Iris pigment epithelial cell (primary cell): ENCODE measurements around the gene FAM234B.

Experiments
- DNase-seq: peaks from one replicate; pipeline ENCODE4 v3.0.0-alpha.2; 2011; ENCODE audit warnings: low read depth

The FAM234B gene, protein sequence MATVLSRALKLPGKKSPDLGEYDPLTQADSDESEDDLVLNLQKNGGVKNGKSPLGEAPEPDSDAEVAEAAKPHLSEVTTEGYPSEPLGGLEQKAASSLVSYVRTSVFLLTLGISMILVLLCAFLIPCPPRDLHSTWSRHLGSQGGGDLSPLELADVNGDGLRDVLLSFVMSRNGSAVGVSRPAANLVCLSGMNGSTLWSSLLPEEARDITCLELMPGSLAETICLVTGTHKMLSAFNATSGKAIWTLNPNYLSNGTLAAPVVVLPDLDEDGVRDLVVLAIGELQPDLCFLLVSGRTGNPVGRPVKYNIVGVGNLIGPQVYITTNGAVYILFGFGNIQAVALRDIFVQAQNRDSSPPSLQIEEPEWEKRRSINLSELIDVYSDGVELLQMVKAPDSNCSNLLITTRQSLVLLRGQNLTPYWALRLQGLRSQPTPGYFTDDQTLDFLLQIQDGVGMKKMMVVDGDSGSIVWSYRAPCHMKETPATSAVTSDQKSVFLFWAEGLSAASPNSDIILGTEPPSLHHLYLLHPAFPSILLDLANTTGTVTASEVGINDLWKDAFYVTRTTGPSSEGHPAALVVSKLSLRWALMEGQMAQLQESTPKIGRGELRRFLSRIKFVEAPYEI

DNA sequence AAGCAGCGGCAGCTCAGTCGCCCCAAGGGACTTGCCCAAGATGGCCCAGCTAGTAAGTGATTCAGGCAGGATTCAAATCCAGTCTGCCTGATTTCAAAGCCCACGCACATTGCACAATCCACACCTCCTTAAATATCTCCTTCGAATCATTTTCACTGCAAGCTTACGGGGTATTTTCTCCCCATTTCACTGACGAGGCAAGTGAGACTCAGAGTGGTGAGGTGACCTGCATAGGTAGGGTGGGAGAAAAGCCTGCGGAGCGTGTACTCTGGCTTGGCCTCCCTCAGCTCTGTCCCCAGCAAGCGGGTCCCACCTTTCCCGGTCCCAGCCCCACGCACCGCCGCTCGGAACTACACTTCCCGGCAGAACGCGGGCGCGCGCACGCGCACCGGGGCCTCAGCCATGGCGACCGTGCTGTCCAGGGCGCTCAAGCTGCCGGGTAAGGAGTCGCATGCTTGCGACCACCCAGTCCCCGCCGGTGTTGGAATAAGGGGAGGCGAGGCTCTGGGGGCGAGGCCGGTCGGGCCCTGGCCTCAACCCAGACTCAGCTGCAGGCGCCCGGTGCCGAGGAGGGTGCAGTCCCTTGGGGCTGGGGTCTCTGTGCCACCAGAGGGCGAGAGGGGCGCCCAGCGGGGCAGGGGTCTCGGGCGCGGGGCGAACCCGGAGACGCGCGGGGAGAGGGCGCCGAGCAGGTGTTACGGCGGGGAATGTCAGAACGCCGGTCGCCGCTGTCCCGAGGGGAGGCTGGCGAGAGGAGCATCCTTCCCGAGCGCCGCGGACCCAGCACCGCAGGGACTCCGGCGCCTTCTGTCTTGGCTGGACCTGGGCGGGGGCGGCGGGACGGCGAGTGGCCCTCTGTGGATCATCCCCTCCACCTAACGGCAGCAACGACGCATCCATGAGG lies at the start of gene FAM234B:
TSS of gene FAM234B (plus strand) at position 380 of the 904 bp plus-strand sequence. CDS start at position 403, 23 bp downstream.
- peak; percentile 75 for DNase-seq

DNA sequence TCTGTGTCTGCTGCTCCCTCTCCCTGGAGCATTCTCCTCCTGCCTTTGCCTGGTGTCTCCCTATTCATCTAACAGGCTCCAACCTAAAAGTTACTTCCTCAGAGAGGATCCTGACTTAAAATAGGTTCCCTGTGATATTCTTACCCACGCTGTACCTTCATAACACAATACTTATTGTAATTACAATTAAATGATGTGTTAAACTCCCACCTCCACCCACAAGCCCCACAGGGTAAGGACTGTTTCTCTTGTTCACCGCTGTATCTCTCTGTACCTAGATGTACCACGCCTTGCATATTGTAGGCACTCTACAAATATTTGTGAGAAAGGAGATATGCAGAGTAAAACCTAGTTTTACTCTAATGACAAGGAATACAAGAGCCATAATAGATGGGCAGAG lies 49.1 kb upstream of the FAM234B start:
- DNase-seq, result no peak

DNA sequence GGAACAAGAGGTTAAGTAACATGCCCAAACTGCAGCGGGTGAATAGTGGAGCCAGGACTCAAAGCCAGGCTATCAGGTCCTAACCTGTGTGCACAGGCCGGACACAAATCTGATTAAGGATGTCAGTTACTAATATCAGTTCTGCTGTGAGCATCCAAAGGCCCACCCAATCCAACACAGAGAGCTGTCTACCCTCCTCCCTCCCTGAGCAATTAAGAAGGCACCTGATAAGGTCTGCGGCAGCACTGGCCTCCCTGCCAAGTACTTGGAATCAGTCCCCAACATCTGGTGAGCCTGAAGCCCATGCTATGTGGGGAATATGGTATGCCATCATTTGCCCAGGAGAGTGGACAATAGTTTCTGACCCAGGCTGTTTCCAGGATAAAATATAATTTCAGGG lies 48.0 kb upstream of the FAM234B start:
- no peak for DNase-seq

DNA sequence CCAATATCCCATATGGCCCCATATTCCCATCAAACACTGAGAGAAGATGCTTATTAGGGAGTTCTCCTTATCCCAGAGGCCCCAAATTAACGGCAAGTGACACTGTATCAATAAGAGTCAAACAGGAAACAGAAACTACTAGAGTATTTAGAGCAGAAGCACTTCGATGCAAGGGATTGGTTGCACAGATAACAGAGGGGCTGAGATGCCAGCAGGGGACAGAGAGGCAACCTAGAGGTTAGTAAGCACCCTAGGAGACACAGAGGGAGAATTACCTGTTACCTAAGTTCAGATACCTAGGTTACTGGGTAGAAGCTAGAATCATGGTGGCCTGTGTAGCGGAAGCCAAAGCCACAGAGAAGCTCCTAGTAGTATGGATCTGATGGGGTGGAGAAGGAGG lies 47.0 kb upstream of the FAM234B start:
- DNase-seq, result no peak

DNA sequence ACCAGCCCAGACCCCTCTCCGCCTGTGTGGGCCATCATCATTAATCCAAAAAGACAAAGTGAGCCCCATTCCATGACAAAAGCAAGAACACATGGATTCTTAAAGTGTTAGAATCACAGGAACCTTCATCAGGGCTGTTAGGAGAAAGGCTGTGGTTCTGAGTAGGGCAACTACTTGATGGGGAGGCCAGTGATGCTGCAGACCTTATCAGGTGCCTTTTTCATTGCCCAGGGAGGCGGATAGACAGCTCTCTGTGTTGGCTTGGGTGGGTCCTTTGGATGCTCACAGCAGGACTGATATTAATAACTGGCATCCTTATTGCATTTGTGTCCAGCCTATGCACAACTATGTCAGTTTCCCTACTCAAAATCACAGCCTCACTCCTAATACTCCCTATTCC lies 46.4 kb upstream of the FAM234B start:
- DNase-seq, result no peak

DNA sequence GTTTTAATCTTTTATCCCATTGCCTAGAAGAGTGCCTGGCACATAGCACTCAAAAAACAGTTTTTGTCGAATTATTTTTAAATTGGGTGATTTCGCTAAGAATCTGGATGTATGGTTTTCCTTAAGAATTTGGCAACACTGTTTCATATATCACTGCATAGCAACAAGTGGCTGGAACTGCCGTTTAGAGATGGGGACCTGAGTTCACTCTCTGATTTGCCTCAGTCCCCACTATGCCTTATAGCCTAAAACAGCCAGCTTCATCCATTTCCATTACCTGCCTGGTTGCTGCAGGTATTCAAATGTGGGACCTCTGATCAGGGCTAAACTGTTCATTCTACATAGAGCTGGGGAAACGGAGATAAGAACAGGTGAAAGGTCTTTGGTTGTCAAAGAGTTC lies 45.9 kb upstream of the FAM234B start:
- DNase-seq, result no peak

DNA sequence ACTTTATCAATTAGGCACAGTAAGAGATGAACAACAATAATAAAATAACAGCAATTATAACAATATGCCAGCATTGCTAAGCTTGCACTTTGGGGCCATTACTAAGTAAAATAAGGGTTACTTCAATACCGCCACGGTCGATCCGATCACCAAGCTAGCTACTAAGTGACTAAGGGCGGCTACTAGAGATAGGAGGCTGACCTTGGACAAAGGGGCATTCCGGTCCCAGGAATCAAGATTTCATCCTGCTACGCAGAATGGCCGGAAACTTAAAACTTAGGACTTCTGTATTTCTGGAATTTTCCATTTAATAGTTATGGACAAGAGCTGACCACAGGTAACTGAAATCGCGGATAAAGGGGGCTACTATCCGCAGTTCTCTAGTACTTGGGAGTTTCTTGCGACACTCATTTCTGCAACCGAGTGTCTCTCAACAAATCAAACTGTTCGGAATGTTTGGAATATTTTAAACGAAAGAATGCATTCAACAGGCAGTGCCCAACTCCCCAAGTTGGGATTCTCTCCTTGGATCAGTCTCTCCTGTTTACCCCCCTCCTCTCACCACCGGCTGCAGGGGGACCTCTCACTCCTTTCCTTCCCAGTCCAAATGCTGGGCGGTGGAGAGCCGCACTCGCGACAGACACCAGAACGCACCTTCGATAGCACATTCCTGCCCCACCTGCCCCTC lies 44.8 kb upstream of the FAM234B start:
- no peak for DNase-seq

DNA sequence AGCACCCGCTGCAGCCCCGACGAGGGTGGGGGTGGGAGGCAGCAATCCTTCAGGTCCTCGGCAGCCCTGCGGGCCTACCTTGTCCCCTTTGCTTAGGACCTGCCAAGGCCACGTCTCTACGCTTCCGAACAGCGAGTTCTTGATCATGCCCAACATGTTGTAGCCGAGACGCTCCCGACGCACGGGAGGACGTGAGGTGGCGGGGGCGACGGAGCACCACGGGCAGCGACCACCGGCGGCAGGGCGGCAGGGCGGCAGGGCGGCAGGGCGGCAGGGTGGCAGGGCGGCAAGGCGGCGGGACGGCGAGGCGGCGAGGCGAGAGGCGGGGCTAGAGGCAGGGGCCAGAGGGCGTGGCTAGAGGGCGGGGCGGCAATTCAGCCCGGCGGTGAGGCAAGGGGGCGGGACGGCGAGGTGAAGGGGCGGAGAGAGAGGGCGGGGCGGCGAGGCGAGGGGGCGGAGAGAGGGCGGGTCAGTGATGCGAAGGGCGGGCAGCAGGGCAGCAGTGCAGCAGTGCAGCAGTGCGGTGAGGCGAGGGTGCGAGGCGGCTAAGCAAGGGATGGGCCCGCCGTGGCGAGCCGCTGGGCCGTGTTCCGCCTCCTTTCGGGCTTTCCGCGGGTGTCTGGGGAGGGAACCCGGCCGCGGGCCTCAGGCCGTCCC lies 44.1 kb upstream of the FAM234B start, which contains the start of gene HEBP1:
TSS of gene HEBP1 (minus strand) at position 307 of the 657 bp plus-strand sequence. CDS start at position 156, 151 bp downstream.
- peak; percentile 91 for DNase-seq

DNA sequence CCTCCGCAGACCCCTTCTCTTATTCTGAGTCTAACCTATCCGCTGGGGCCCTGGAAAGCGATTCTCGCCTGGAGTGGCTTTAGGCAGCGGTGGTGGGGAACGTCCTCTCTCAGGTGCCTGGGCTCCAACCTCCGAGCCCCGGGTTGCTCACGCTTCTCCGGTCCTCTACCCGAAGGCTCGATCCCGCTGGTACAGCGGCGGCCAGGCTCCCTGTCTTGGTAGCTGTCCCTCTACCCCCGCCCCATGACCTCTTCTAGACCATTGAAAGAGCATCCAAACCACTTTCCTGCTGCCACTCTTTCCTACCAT lies 43.6 kb upstream of the FAM234B start:
- peak; percentile 25 for DNase-seq

DNA sequence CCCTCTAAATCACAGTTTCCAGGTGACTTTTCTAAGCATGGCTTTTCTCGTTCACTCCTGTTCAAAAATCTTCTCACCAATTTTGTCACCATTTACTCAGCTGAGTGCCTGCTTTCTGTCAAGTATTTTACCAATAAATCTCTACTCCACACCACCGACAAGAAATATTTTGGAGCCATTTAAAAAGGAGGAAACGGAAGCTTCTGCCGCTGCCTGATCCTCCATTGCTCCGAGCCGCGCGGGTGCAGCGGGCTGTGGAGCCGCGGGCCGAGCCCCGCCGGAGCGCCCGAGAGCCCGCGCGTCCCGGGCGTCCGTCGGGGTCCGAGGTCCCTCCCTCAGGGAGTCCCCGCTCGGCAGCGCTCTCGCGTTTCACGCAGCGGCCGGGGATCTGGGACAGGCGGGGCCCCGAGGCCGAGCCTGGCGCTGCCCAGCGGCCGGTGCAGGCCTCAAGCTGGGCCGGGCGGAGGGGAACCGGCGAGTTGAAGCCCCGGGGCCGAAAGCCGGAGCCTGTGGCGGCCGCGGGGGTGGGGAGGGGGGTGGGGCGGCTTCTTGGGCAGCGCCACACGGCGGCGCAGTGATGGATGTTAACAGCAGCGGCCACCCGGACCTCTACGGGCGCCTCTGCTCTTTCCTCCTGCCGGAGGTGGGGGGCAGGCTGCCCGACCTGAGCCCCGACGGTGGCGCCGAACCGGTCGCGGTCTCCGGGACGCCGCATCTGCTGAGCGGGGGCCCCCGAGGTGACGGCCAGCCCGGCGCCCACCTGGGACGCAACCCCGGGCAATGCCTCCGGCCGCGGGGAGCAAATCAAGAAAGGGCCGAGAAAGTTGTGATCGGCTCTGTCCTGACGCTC lies 43.0 kb upstream of the FAM234B start:
- DNase-seq, result peak; percentile 59

DNA sequence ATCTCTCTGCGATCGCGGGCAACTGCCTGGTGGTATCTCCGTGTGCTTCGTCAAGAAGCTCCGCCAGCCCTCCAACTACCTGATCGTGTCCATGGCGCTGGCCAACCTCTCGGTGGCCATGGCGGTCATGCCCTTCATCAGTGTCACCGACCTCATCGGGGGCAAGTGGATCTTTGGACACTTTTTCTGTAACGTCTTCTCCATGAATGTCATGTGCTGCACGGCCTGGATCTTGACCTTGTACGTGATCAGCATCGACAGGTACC lies 42.5 kb upstream of the FAM234B start:
- DNase-seq, result no peak

DNA sequence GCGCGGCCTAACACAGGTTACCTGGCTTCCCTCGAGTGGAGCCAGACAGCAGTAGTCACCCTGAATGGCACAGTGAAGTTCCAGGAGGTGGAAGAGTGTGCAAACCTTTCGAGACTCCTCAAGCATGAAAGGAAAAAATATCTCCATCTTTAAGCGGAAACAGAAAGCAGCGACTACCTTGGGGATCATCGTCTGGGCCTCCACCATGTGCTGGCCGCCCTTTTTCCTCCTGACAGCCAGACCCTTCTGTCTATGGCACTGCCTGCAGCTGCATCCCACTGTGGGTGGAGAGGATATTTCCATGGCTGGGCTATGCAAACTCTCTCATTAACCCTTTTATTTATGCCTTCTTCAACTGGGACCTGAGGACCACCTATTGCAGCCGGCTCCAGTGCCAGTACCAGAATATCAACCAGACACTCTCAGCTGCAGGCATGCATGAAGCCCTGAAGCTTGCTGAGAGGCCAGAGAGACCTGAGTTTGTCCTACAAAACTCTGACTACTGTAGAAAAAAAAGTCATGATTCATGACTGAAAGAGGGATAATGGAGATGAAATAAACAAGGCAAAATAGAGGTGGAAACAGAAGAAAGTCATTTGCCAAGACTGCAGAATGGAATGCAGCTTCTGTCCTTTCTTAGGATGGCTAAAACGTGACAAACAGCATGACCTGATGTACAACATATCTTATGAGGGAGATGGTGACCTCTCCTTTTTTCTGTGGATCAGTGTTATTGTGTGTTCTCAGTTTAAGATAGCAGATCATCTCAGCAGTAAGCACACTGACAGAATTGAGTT lies 41.7 kb upstream of the FAM234B start:
- no peak for DNase-seq

DNA sequence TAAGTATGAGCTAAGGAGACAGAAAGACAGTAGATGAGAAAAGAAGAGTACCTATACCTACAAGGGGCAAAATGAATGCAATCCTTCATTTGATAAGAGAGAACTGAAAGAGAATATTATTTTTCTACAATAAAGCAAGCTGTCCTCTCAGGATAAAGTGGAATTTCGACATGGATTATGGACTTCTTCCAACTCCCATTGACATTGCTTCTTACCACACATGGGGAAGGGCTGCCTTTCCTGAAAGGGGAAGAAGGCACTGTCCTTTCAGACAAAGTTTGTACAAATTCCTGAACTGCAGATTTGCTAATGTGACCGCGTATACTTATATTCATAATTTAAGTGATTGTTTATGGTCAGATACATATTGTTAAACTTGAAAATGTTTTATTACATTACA lies 39.8 kb upstream of the FAM234B start:
- no peak for DNase-seq

DNA sequence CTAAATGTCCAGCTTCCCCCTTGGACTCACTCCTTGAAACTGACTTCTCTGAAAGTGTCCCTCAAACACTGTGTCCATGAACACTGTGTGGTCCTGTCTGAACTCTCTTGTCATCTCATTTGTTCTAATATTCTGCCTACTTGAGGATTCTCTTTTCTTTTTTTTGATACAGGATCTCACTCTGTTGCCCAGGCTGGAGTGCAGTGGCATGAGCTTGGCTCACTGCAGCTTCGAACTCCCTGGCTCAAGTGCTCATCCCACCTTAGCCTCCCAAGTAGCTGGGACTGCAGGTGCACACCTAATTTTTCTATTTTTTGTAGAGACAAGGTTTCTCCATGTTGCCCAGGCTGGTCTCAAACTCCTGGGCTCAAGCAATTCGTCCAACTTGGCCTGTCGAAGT lies 39.2 kb upstream of the FAM234B start:
- no peak for DNase-seq

DNA sequence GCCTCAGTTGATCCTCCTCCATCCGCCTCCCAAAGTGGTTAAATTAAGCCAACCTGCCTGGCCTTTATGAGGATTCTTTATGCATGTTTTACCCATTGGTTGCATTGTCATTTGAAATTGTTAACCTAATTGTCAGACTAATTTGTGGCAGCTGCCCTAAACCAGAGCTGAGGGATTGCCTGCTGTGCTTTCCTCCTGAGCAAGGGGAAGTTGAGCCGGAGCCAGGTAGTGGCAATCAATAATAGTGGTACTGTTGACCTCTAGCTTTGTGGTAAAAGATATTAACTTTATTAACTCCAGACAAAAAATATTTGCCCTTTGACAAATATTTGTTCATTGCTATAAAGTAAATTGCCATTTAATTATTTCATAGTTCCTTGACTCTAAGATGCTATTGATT lies 38.5 kb upstream of the FAM234B start:
- DNase-seq, result no peak

DNA sequence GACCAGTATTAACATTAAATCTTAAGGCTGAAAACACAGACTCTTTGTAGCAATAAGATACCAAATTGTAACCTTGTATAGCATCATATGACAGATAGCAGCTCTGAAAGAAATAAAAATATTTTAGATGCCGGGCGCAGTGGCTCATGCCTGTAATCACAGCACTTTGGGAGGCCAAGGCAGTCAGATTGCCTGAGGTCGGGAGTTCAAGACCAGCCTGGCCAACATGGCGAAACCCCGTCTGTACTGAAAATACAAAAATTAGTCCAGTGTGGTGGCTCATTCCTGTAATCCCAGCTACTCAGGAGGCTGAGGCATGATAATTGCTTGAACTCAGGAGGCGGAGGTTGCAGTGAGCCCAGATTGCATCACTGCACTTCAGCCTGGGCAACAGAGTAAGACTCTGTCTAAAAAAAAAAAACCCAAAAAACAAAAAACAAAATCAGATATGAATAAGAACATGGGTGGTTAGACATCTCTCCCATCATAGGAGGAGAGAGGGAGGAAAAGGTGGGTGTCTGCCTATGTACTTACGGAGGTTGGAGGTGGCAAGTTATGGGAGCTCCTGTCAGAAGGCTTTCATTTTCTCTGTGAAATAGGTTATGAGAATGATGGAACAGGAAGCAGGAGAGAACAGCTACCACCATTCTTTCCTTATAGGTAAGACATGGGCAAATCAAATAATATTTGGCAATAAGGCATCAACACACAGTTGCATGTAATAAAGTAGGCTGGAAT lies 36.5 kb upstream of the FAM234B start:
- DNase-seq, result no peak

DNA sequence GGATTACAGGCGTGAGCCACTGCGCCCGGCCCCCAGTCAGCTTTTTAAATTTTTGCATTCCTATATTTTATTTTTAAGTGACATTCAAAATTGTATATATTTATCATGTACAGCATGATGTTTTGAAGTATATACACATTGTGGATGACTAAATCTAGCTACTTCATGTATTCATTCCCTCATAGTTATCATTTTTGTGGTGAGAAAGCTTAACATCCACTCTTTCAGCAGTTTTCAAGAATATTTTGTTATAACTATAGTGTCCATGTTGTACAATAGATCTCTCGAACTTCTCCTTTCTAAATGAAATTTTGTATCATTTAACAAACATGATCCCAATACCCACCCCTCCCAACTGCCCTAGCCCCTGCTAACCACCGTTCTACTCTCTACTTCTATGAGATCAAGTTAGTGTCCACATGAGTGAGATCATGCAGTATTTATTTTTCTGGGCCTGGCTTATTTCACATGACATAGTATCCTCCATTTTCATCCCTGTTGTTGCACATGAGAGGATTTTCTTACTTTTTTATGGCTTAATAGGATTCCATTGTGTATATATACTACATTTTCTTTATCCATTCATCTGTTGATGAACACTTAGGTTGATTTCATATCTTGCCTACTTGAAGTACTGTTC lies 35.3 kb upstream of the FAM234B start:
- DNase-seq, result peak; percentile 76

DNA sequence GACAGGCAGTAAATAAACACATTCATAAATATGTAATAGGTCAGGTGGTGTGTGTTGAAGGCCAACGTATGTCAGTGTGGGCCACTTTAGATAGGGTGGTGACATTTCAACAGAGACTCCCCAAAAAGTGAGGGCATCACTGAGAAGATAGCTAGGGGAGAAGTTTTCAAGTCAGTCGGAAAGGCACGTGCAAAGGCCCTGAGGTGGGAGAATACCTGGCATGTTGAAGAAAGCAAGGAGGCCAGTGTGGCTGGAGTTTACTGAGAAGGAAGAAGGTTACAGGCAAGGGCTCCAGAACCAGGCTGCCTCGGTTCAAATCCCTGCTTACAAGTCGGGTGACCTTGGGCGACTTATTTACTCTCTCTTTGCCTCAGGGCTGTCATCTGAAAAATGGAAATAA lies 33.1 kb upstream of the FAM234B start:
- DNase-seq, result no peak

DNA sequence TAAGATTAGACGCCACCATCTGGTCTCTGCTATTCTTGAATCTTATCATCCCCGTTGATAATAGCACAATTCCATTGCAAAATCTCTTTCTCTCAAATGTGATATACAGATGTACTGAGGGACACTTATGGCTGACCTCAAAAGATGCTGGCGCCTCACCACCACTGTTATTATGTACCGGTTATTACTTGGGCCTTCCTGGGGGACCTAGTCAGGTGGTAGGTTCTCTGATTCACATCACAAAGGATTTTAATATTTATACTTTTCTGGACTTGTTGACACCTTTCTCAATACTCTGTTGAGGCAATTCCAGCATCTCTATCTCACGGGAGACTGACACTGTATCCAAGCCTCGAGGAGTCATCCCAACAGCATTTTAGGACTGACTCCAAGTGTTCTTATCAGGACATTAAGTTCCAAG lies 21.3 kb upstream of the FAM234B start:
- DNase-seq, result no peak
